Measurements from ENCODE around the gene ZNF491.
"Not testable (repeated sequence)": the region's sequence is repeated elsewhere in the genome, so short reads cannot be mapped to it uniquely, and the experiment has no call there.

The ZNF491 gene

DNA sequence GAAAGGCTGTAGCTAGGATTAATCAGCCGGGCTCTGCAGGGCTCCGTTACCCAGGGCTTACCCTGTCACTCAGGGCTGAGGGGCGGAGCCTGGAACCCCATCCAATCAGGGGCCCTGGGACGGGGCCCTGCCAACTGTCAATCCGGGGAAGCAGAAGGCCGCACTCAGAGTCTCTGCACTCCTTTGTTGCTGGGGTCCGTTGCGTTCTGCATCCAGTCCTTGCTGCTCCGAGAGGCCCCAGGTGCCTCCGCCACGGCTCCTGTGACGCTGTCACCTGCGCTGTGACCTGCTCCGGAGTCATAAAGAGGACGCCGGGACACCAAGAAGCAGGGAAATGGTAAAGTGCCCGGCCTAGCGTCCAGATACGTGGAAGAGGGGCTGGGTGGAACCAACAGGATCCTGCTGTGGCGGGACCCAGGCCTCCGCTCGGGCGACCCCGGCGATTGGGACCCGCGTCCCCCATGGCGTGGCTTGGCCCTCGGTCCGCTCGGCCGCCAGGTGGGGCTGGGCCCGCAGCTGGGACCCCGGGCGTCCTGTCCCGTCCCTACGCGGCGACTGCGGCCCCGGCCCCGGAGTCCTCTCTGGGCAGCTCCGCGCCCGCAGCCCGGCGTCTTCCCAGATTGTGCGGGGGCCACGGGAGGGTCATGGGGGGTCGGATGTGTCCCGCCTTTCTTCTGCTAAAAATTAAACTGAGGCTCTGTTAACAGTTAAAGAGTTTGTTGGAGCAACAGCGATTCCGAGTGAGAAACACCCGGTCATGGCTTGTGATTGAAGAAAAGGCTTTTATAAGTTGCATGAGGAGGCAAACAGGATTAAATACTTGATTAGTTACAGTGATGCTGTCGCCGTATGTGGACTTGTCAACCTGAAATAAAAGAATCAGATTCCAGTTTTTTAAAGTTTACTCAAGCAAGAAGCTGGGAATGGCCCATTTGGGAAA, at the start of gene ZNF491:
Gene ZNF491, plus strand, starts transcription at position 133 of the 940 bp plus-strand sequence. CDS start 7,431 bp downstream, outside the sequence.
- DNase-seq, result peak; percentile 65

DNA sequence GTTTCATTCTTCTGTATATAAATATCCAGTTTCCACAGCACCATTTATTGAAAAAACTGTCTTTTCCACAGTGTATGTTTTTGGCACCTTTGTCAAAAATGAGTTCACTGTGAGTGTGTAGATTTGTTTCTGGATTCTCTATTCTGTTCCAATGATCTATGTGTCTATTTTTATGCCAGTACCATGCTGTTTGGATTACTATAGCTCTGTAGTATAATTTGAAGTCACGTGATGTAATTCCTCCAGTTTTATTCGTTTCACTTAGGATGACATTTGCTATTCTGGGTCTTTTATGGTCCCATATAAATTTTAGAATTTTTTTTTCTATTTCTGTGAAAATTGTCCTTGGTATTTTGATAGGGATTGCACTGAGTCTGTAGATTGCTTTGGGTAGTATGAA, 48.6 kb upstream of the ZNF491 start:
- DNase-seq, result no peak

GRCh38 chr19:11752244-11752736, 46.0 kb upstream of the ZNF491 start:
- DNase-seq, result no peak

DNA sequence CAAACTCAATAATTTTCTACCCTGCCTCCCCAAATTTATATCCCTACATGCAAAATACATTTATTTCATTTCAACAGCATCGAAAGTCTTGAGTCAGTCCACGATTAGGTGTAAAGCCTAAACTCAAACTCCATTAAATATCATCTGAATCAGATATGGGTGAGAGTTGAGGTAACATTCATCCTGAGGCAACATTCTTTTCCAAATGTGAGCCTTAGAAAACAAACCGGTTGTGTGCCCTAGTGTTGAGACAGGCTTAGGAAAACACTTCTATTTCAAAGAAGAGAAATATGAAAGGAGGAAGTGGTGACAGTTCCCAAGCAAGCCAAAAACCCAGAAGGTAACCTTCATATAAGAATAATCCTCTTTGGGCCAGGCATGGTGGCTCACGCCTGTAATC, 43.7 kb upstream of the ZNF491 start:
- DNase-seq, result no peak

DNA sequence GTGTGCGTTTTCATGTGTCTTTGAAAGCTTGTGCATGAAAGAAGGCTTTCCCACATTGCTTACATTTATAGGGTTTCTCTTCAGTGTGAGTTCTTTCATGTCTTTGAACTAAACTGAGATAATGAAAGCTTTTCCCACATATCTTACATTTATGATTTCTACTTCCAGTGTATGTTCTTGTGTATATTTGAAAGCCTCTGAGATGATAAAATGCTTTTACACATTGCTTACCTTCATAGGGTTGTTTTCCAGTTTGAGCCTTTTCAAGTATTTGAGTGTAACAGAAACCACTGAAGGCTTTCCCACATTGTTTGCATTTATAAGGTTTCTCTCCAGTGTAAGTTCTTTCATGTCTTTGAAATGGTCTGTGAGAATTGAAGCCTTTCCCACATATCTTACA, 41.4 kb upstream of the ZNF491 start:
- no peak for DNase-seq

- DNase-seq, result no peak
Measured at GRCh38 chr19:11759805-11760204, 38.5 kb upstream of the ZNF491 start.

DNA sequence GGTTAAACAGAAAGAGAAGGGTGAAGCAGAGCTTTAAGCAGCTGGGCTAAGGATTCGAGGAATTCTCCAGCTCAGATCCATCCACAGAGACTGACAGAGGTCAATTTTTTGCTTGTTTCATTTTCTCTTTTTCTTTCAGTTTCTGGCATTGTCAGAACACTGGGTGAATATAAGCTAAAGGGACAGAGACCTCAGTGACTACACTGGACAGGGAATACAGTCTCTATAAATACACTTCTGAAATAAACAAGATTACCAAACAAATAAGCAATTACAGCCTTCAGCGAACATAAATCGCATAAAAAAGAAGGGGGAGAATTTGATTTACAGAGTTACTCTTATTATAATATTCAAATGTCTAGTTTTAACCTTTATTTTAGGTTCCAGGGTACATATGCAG, 35.2 kb upstream of the ZNF491 start:
- no peak for DNase-seq

- no peak for DNase-seq
Measured at GRCh38 chr19:11763611-11764010, 34.7 kb upstream of the ZNF491 start.

- DNase-seq, result peak; percentile 30
Measured at GRCh38 chr19:11766597-11767591, 31.4 kb upstream of the ZNF491 start, which contains the start of gene ZNF441. Gene ZNF441 (plus strand): TSS chr19:11767000. CDS start chr19:11767194, 194 bp downstream.

- DNase-seq, result no peak
Measured at GRCh38 chr19:11767633-11768133, 30.6 kb upstream of the ZNF491 start.

- no peak for DNase-seq
Measured at GRCh38 chr19:11769995-11770394, 28.3 kb upstream of the ZNF491 start.

GRCh38 chr19:11771520-11771919, 26.8 kb upstream of the ZNF491 start:
- not testable (repeated sequence) for DNase-seq

DNA sequence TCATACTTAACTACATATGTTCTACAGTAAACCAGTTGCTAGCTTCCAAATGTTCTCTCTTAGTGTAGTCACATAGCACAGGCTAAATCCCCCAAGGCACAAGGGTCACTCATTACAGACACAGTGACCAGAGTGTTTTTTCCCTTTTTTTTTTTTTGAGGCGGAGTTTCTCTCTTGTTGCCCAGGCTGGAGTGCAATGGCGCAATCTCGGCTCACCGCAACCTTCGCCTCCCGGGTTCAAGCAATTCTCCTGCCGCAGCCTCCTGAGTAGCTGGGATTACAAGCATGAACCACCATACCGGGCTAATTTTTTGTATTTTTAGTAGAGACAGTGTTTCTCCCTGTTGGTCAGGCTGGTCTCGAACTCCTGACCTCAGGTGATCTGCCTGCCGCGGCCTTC, 21.7 kb upstream of the ZNF491 start:
- not testable (repeated sequence) for DNase-seq

GRCh38 chr19:11780431-11781020, 17.8 kb upstream of the ZNF491 start:
- no peak for DNase-seq

GRCh38 chr19:11781295-11782057, 16.8 kb upstream of the ZNF491 start:
- no peak for DNase-seq

GRCh38 chr19:11783767-11784166, 14.6 kb upstream of the ZNF491 start:
- DNase-seq, result no peak

- no peak for DNase-seq
Measured at GRCh38 chr19:11784356-11784755, 14.0 kb upstream of the ZNF491 start.

DNA sequence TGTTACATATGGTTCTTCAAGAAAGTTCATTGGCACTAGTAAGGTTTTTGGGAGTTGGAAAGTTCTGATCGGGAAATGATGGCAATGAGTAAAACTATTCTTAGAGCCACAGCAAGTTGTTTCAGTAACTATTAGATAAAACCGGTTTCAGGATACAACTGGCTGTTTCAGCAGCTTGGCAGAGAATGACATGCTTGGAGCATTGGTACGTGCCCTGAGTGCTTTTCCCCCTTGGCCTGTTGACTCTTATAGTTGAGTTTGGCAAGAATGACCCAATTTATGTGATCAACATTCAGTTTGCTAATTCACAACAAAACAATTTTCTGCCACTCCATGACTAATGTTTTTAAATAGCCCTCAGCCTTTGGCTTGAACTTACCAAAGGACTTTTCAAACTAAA, 10.8 kb upstream of the ZNF491 start:
- DNase-seq, result no peak

DNA sequence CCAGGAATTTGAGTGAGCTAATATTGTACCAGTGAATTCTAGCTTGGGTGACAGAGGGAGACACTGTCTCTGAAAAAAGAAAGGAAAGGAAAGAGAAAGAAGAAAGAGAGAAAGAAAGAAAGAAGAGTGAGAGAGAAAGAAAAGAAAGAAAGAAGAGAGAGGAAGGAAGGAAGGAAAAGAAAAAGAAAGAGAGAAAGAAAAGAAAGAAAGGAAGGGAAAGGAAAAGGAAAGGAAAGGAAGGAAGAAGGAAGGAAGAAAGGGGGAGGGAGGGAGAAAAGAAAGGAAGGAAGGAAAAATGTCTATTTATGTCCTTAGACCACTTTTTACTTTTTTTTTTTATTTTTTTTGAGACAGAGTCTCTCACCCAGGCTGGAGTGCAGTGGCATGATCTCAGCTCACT, 5.4 kb upstream of the ZNF491 start:
- no peak for DNase-seq

GRCh38 chr19:11797491-11797890, 832 bp upstream of the ZNF491 start:
- peak; percentile 78 for DNase-seq

DNA sequence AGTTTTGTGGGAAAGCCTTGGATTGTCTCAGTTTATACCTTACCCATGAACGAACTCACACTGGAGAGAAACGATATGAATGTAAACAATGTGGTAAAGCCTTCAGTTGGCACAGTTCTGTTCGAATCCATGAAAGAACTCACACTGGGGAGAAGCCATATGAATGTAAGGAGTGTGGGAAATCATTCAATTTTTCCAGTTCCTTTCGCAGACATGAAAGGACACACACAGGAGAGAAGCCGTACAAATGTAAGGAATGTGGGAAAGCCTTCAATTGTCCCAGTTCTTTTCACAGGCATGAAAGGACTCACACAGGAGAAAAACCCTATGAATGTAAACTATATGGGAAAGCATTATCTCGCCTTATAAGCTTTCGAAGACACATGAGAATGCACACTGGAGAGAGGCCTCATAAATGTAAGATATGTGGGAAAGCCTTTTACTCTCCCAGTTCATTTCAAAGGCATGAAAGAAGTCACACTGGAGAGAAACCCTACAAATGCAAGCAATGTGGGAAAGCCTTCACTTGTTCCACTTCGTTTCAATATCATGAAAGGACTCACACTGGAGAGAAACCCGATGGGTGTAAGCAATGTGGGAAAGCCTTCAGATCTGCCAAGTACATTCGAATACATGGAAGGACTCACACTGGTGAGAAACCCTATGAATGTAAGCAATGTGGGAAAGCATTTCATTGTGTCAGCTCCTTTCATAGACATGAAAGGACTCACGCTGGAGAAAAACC, 8.2 kb downstream of the ZNF491 start:
- no peak for DNase-seq
